Erythroblast (primary cell): Measurements from ENCODE around the gene MCM6.

Source experiments
- DNase-seq, 2 experiments: peaks; one replicate each; lab custom pipeline; 2025; lab: John Stamatoyannopoulos, UW
- GATA1 ChIP-seq: IDR thresholded peaks from 2 replicates; pipeline ENCODE4 v1.6.1; 2011; ENCODE audit warnings: low read depth, mild to moderate bottlenecking, control low read depth, low read length, moderate library complexity
- POLR2A ChIP-seq: IDR thresholded peaks from 2 replicates; pipeline ENCODE4 v1.6.1; 2011; ENCODE audit warnings: mild to moderate bottlenecking, low read length

MCM6 gene

GRCh38 chr2:135792401-135793150 lies 83.7 kb downstream of the MCM6 start:
- DNase-seq: no peak
- TF ChIP-seq POLR2A: no peak

- DNase-seq: no peak
- TF ChIP-seq GATA1: no peak
- TF ChIP-seq POLR2A: no peak
These were observed 84.6 kb downstream of the MCM6 start for GRCh38 chr2:135791418-135792190.

- no peak for TF ChIP-seq GATA1
- TF ChIP-seq POLR2A: no peak
- no peak for DNase-seq
These were observed 85.8 kb downstream of the MCM6 start for GRCh38 chr2:135790423-135790822.
